Measurements from ENCODE around the gene STK32A. TPM values are rescaled to one million over a fixed set of nuclear protein-coding genes. Genes with fewer than 3 reads are reported as not detected.

The STK32A gene
- total and polyA plus RNA-seq, 10 donors, result 0.15 to 3.1 (median 0.90) TPM

DNA sequence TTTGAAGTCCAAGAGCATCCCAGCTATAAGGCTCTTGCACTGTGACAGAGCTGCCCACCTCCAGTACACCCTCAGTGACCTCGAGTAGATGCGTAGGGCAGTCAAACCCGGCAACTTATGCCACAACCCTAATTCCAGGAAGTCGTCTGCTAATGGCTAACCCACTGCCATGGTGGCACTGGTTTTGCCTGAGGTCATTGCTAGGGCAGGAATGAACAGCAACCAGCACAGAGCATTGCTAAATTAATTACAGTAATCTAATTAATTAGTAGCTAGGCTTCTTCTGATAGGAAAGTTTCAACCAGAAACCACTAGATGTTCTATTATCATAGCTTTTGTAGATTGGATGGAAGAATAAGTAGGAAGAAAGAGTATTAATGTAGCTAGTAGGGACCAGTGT lies 152.3 kb downstream of the STK32A start:
- no peak for DNase-seq
- TF ChIP-seq, protein P1, sequence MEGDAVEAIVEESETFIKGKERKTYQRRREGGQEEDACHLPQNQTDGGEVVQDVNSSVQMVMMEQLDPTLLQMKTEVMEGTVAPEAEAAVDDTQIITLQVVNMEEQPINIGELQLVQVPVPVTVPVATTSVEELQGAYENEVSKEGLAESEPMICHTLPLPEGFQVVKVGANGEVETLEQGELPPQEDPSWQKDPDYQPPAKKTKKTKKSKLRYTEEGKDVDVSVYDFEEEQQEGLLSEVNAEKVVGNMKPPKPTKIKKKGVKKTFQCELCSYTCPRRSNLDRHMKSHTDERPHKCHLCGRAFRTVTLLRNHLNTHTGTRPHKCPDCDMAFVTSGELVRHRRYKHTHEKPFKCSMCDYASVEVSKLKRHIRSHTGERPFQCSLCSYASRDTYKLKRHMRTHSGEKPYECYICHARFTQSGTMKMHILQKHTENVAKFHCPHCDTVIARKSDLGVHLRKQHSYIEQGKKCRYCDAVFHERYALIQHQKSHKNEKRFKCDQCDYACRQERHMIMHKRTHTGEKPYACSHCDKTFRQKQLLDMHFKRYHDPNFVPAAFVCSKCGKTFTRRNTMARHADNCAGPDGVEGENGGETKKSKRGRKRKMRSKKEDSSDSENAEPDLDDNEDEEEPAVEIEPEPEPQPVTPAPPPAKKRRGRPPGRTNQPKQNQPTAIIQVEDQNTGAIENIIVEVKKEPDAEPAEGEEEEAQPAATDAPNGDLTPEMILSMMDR (IDR thresholded peaks at IDR 0.05 in 8 of 11, conservative IDR thresholded peaks at IDR 0.05 in 3 of 11), result no peak
- TF ChIP-seq POLR2AphosphoS5 (IDR thresholded peaks at IDR 0.05) (no peak), POLR2A (IDR thresholded peaks at IDR 0.05) (no peak)
- H3K4me1 ChIP-seq, result no peaks in the 10 kb centered on the region
- 57 to 77% (median 66%) methylated on average over 4 of the region's 4 CpGs for WGBS, 5 donors
- H3K36me3 ChIP-seq, result no peaks in the 10 kb centered on the region
- H3K9me3 ChIP-seq, result no peaks in the 10 kb centered on the region
- H3K4me3 ChIP-seq, result no peak overlapping the region
- H3K27ac ChIP-seq, result no peak overlapping the region
- H3K27me3 ChIP-seq (replicated peaks in 1 of 7), result no peaks in the 10 kb centered on the region
- intact Hi-C loops (cut with DNase I; ENCODE audit: low total_unique reads), result no loop called here

DNA sequence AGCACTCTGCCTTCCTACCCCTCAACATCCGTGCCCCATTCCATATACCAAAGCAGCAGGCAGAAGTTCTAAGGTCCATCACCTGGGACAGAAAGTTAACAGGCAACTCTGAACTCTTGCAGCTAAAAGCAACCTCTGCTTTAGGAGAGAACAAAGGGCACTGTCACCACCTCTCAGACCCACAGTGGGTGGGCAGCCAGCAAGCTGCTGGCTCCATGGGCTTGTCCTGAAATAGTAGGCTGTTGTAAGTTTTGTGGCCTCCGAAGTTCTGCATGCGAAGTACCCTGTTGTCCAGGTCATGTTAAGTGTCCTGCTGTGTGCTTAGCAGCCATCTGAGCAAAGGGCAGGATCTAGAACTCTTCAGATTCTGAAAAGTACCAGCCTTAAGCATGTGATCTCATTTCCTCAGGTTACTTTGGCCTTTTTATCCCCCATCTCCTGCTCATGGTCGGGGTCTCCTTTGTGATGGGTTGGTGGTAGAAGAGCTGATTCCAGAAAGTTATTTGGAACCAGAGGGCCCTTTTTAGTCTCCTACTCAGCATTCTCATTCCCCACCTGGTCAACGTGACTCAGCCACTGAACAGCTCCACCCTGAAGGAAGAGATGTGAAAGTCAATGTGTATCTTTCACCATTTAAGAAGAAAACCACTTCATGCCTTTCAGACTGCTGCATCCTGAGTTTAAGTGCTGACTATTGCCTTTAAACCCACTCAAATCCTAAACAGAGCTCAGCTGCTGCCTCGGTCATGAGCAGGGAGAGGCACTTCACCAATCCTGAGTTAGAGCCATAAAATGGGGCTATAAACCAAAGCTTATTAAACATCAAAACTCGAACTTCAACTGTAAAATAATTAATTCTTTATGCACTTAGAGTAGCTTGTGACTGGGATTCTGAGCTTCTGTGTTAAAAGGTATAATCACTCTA lies 153.6 kb downstream of the STK32A start:
- WGBS, 5 donors, result 69 to 83% (median 79%) methylated on average over 7 of the region's 7 CpGs
- H3K36me3 ChIP-seq, result peaks cover 0 to 3% (median 0%) of the 10 kb centered on the region in 6 donors
- no peak overlapping the region for H3K27ac ChIP-seq
- no peaks in the 10 kb centered on the region for H3K4me1 ChIP-seq
- no peak overlapping the region for H3K4me3 ChIP-seq
- TF ChIP-seq, protein P1 (IDR thresholded peaks at IDR 0.05 in 8 of 11, conservative IDR thresholded peaks at IDR 0.05 in 3 of 11), result no peak
- TF ChIP-seq POLR2AphosphoS5 (IDR thresholded peaks at IDR 0.05), result no peak
- TF ChIP-seq POLR2A (IDR thresholded peaks at IDR 0.05), result no peak
- intact Hi-C loops (cut with DNase I; ENCODE audit: low total_unique reads), result no loop called here
- no peaks in the 10 kb centered on the region for H3K27me3 ChIP-seq (replicated peaks in 1 of 7)
- no peak for DNase-seq
- no peaks in the 10 kb centered on the region for H3K9me3 ChIP-seq

DNA sequence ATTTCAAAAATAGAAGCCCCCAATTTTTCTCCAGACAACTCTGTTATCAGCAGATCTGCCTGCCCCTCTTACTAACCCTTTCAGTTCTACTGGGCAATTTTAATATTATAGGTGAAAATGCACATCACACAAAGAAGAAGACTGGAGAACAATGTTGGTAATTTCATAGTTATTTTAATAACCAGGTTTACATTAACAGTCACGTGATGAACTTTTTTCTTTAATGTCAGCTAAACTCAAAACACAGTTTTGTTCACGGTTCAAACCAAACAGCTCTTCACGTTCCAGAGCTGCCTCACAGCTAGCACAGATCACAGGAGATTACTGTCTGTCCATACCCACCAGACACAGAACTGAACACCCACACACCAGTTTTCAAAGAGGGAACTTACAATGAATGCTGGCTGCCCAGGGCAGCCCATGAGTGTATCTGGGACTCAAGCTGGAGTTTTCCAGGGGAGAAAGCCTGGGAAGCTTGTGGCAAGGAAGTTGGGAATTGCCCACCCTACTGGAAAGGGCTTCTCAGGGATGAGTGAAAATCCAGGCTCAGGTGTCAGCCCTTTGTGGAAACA lies 155.9 kb downstream of the STK32A start:
- Histone ChIP-seq H3K9me3 (no peaks in the 10 kb centered on the region), H3K4me1 (no peaks in the 10 kb centered on the region), H3K36me3 (peaks cover 0 to 3% (median 0%) of the 10 kb centered on the region in 6 donors), H3K27me3 (replicated peaks in 1 of 7) (no peaks in the 10 kb centered on the region), H3K4me3 (no peak overlapping the region), H3K27ac (no peak overlapping the region)
- intact Hi-C loops (cut with DNase I; ENCODE audit: low total_unique reads), result no loop called here
- TF ChIP-seq POLR2AphosphoS5 (IDR thresholded peaks at IDR 0.05), result no peak
- DNase-seq, result no peak
- 81 to 89% (median 86%) methylated on average over 3 of the region's 3 CpGs for WGBS, 5 donors

DNA sequence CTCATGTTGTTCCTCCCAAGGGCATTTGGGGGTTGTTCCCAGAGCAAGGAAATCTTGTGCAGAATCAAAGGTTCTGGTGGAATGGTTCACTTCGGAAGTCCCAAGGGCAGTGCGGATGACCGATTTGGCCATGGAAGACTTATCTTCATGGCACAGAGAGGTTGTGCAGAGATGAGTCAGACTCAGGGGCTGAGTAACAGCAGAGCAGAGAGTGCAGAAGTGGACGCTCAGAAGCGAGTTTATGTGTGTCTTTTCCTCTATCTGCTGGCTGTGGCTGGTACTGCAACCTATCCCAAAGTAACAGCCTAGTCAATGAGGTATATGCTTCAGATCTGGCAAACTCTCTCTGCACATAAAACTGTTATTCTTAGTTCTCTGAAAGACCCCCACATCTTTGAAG lies 157.0 kb downstream of the STK32A start:
- Histone ChIP-seq H3K9me3 (no peaks in the 10 kb centered on the region), H3K27me3 (replicated peaks in 1 of 7) (no peaks in the 10 kb centered on the region), H3K4me1 (peaks cover 0 to 6% (median 0%) of the 10 kb centered on the region in 6 donors), H3K27ac (no peak overlapping the region), H3K36me3 (peaks cover 0 to 3% (median 0%) of the 10 kb centered on the region in 6 donors), H3K4me3 (no peak overlapping the region)
- no peak for TF ChIP-seq POLR2A (IDR thresholded peaks at IDR 0.05)
- peak in 1 of 3 donors; percentile 58 for TF ChIP-seq POLR2AphosphoS5 (IDR thresholded peaks at IDR 0.05)
- TF ChIP-seq, protein P1 (IDR thresholded peaks at IDR 0.05 in 8 of 11, conservative IDR thresholded peaks at IDR 0.05 in 3 of 11), result peak in 7 of 11 experiments; percentile 13 to 47 (median 35)
- WGBS, 5 donors, result 58 to 84% (median 65%) methylated on average over 5 of the region's 5 CpGs
- intact Hi-C loops (cut with DNase I; ENCODE audit: low total_unique reads), result no loop called here
- no peak for DNase-seq

All from spleen (tissue), 11 donors.